PC-3 (cell line): ENCODE measurements around the gene CRB3.

Experiments used
- EZH2 ChIP-seq: fragments of 300-600 bp; sonication (generic); IDR thresholded peaks from one replicate; pipeline ENCODE4 v1.6.1; 2017; ENCODE audit warnings: antibody characterized with exemption, mild to moderate bottlenecking, low read length; ENCODE audit not compliant: unreplicated experiment
- TF ChIP-seq, protein P1 (sequence below): fragments of 300-600 bp; sonication (generic); conservative IDR thresholded peaks from 2 replicates; pipeline ENCODE4 v1.5.1; 2017; ENCODE audit warnings: antibody characterized with exemption, low read depth, mild to moderate bottlenecking, low read length

DNA sequence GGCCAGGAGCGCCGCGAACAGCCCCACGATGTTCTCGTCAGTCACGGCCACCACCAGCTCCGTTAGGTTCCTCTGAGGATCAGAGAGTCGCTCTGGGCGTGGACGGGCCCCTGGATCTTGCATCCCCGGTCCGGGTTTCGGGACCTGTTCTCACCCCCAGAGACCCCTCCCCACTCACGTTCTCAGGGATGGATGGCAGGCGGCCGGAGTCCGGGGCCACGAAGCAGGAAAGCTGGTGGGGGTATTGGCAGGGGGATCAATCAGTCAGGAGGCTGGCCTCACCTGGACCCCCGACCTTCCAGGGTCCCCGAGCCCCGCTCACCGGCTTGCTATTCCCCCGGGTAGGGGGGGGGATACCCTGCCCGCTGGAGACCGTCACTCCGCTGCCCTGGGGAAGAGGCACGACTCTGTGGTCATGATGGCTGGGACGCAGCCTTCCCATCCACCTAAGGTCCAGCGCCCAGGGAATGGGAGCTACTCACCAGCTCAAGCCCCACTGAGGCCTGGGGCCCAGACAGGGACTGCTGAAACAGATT is 12.9 kb downstream of the CRB3 start:
- no peak for TF ChIP-seq EZH2
- TF ChIP-seq, protein P1, sequence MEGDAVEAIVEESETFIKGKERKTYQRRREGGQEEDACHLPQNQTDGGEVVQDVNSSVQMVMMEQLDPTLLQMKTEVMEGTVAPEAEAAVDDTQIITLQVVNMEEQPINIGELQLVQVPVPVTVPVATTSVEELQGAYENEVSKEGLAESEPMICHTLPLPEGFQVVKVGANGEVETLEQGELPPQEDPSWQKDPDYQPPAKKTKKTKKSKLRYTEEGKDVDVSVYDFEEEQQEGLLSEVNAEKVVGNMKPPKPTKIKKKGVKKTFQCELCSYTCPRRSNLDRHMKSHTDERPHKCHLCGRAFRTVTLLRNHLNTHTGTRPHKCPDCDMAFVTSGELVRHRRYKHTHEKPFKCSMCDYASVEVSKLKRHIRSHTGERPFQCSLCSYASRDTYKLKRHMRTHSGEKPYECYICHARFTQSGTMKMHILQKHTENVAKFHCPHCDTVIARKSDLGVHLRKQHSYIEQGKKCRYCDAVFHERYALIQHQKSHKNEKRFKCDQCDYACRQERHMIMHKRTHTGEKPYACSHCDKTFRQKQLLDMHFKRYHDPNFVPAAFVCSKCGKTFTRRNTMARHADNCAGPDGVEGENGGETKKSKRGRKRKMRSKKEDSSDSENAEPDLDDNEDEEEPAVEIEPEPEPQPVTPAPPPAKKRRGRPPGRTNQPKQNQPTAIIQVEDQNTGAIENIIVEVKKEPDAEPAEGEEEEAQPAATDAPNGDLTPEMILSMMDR, result no peak
